NB4 (cell line): ENCODE results near the gene DECR2.
A peak's percentile ranks its signal among the peaks of the same experiment; 100 is the strongest.

ENCODE experiments used
- CTCF ChIP-seq: IDR thresholded peaks from one replicate; pipeline ENCODE4 v1.5.1; 2012; ENCODE audit warnings: low read depth, low read length
- MAX ChIP-seq: IDR thresholded peaks from 2 replicates; pipeline ENCODE4 v1.6.1; 2011; ENCODE audit warnings: low read depth, low read length
- MYC ChIP-seq: IDR thresholded peaks from 2 replicates; pipeline ENCODE4 v1.6.1; 2011; ENCODE audit warnings: low read depth, low read length
- POLR2A ChIP-seq: IDR thresholded peaks from 2 replicates; pipeline ENCODE4 v1.6.1; 2011; ENCODE audit warnings: mild to moderate bottlenecking; ENCODE audit not compliant: insufficient read length; ENCODE audit errors: extremely low read depth

- peak; percentile 10 for TF ChIP-seq POLR2A
- no peak for TF ChIP-seq CTCF
- no peak for TF ChIP-seq MAX
- TF ChIP-seq MYC, result no peak
Measured at GRCh38 chr16:396605-397004, 5.1 kb upstream of the DECR2 start.
